Esophagus squamous epithelium (tissue), 5 donors: ENCODE measurements around the gene CSGALNACT2. TPM values are rescaled to one million over a fixed set of nuclear protein-coding genes. Genes with fewer than 3 reads are reported as not detected.

Source experiments
- DNase-seq: peaks from one replicate; lab custom pipeline; 2025; lab: John Stamatoyannopoulos, UW
- H3K27ac ChIP-seq, 4 donors: fragments of 200-600 bp; sonication (generic); one replicate each; pipeline ENCODE4 v1.5.1; 2016 to 2019; ENCODE audit warnings: mild to moderate bottlenecking in 1 of 4
- H3K27me3 ChIP-seq, 4 donors: fragments of 200-600 bp; sonication (generic); 1 replicate in 3 of 4; 2 replicates in 1 of 4; pipeline versions ENCODE4 v1.5.1 to v1.6.0; 2017 to 2021; ENCODE audit warnings: antibody characterized with exemption in 1 of 4
- H3K36me3 ChIP-seq, 3 donors: fragments of 200-600 bp; sonication (generic); one replicate each; pipeline ENCODE4 v1.5.1; 2016 to 2019
- H3K4me1 ChIP-seq, 3 donors: fragments of 200-600 bp; sonication (generic); one replicate each; pipeline ENCODE4 v1.5.1; 2017 to 2019
- H3K4me3 ChIP-seq, 4 donors: fragments of 200-600 bp; sonication (generic); 1 replicate in 3 of 4; 2 replicates in 1 of 4; pipeline ENCODE4 v1.5.1; 2016 to 2019; ENCODE audit warnings: mild to moderate bottlenecking in 2 of 4, moderate library complexity in 1 of 4
- H3K9me3 ChIP-seq, 3 donors: fragments of 200-600 bp; sonication (generic); one replicate each; pipeline ENCODE4 v1.5.1; 2016 to 2019
- CTCF ChIP-seq, 6 experiments: fragments of 450-650 bp in 4 of 6; fragments of 200-600 bp in 2 of 6; sonication (generic) in 2 of 6; IDR thresholded peaks; one replicate each; pipeline ENCODE4 v1.5.1; 2016 to 2019; ENCODE audit warnings: antibody characterized with exemption in 6 of 6, mild to moderate bottlenecking in 4 of 6, moderate library complexity in 4 of 6
- POLR2A ChIP-seq, 4 donors: fragments of 450-650 bp; IDR thresholded peaks; one replicate each; pipeline ENCODE4 v1.6.1; 2017; ENCODE audit warnings: antibody characterized with exemption in 4 of 4, mild to moderate bottlenecking in 4 of 4, moderate library complexity in 3 of 4
- WGBS, 2 donors: methylation state at CpG; one replicate each; pipeline ENCODE4 v1.1.5; 2018; 5-methylcytosine and 5-hydroxymethylcytosine counted together
- intact Hi-C: fragments of 100-400 bp; cut with DNase I; formaldehyde crosslinking; loops from one replicate; pipeline ENCODE4 v1.15.0; 2022
- total RNA-seq, 4 donors: library from RNA; depleted of rRNA; stranded (reverse); fragments of >200 nt; gene quantifications; one replicate each; pipeline ENCODE4 v1.1.0, GENCODE V29; 2016
- donor health status: DM: yes; HTN: yes; CAD: no.

CSGALNACT2 gene
- total RNA-seq, 4 donors from 2014 or later, result 2.8 to 18.5 (median 6.8) TPM

- TF ChIP-seq POLR2A (IDR thresholded peaks at IDR 0.05) (no peak), CTCF (IDR thresholded peaks at IDR 0.05) (no peak)
- no peak for DNase-seq
These were observed 22.2 kb upstream of the CSGALNACT2 start for GRCh38 chr10:43115881-43116595.

GRCh38 chr10:43116596-43116995, 21.6 kb upstream of the CSGALNACT2 start:
- H3K4me1 ChIP-seq, result peaks cover 2 to 3% (median 3%) of the 10 kb centered on the region in 3 donors

More at GRCh38 chr10:43115881-43116595, 22.2 kb upstream of the CSGALNACT2 start:
- no peak overlapping the region for H3K4me3 ChIP-seq
- H3K9me3 ChIP-seq, result no peaks in the 10 kb centered on the region
- H3K4me1 ChIP-seq, result peaks cover 0 to 4% (median under 1%) of the 10 kb centered on the region in 3 donors
- 92 to 98% methylated on average over 5 to 8 of the region's 10 CpGs for WGBS, 2 donors
- H3K27me3 ChIP-seq, result no peaks in the 10 kb centered on the region
- intact Hi-C loops, result no loop called here
- no peaks in the 10 kb centered on the region for H3K36me3 ChIP-seq
- no peak overlapping the region for H3K27ac ChIP-seq

GRCh38 chr10:43117031-43117776, 21.0 kb upstream of the CSGALNACT2 start:
- DNase-seq, result no peak
- 39 to 67% methylated on average over 3 to 6 of the region's 9 CpGs for WGBS, 2 donors
- peaks cover 3 to 6% (median 4%) of the 10 kb centered on the region in 3 donors for H3K4me1 ChIP-seq
- no peaks in the 10 kb centered on the region for H3K27me3 ChIP-seq
- H3K27ac ChIP-seq, result no peak overlapping the region
- no peak overlapping the region for H3K4me3 ChIP-seq
- intact Hi-C loops, result no loop called here
- no peaks in the 10 kb centered on the region for H3K36me3 ChIP-seq
- H3K9me3 ChIP-seq, result no peaks in the 10 kb centered on the region
- no peak for TF ChIP-seq CTCF (IDR thresholded peaks at IDR 0.05)

More at GRCh38 chr10:43116596-43116995, 21.6 kb upstream of the CSGALNACT2 start:
- Histone ChIP-seq H3K4me3 (no peak overlapping the region), H3K9me3 (no peaks in the 10 kb centered on the region), H3K27me3 (no peaks in the 10 kb centered on the region), H3K27ac (no peak overlapping the region), H3K36me3 (no peaks in the 10 kb centered on the region)
- WGBS, 2 donors, result 72% methylated on average over 6 of the region's 10 CpGs; no CpG with 5 or more reads in 1 of the 2 donors
- no peak for DNase-seq
- TF ChIP-seq POLR2A (IDR thresholded peaks at IDR 0.05) (no peak), CTCF (IDR thresholded peaks at IDR 0.05) (no peak)
- intact Hi-C loops, result no loop called here

- H3K4me1 ChIP-seq, result peaks cover 3 to 6% (median 4%) of the 10 kb centered on the region in 3 donors
- no peaks in the 10 kb centered on the region for H3K27me3 ChIP-seq
- no peak for TF ChIP-seq CTCF (IDR thresholded peaks at IDR 0.05)
- no peak for TF ChIP-seq POLR2A (IDR thresholded peaks at IDR 0.05)
- H3K27ac ChIP-seq, result no peak overlapping the region
- H3K9me3 ChIP-seq, result no peaks in the 10 kb centered on the region
- H3K36me3 ChIP-seq, result no peaks in the 10 kb centered on the region
- H3K4me3 ChIP-seq, result no peak overlapping the region
- DNase-seq, result no peak
- WGBS, 2 donors, result 71 to 75% methylated on average over 1 to 7 of the region's 18 CpGs
- intact Hi-C loops, result no loop called here
These were observed 20.3 kb upstream of the CSGALNACT2 start for GRCh38 chr10:43117777-43118583.
